ENCODE measurements around the gene XRCC5.

XRCC5 gene

DNA sequence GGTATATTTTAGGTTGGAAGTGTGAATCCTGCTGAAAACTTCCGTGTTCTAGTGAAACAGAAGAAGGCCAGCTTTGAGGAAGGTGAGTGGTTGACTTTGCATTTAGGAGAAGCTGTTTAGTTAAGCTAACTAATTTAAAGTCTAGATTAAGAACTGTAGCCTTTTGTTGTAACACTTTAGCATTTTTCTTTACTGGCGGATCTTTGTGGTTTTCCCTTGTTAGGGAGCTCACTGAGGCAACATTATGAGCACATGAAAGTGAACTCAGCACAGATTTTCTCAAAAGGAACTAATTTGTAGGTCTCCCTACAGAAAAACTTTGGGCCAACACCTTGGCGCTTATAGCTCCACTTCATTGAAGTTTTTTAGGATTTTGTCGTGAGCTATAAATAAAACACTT, 52.8 kb downstream of the XRCC5 start:
- no peak for DNase-seq

DNA sequence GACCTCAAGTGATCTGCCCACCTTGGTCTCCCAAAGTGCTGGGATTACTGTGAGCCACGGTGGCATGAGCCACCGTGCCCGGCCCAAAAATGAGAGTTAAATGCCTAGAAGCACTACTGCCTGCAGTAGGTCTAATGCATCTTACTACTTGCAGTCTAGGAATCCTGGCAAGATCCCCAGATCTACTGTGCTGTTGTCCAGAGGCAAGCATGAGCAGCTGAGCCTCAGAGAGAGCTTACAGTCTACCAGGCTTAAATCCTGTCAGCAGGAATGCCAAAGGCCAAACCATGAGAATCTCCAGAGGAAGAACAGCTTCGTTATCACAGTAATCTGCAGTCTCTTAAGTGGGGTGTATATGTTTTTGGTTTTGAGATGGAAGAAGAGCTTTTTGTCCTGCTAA, 54.4 kb downstream of the XRCC5 start:
- no peak for DNase-seq

DNA sequence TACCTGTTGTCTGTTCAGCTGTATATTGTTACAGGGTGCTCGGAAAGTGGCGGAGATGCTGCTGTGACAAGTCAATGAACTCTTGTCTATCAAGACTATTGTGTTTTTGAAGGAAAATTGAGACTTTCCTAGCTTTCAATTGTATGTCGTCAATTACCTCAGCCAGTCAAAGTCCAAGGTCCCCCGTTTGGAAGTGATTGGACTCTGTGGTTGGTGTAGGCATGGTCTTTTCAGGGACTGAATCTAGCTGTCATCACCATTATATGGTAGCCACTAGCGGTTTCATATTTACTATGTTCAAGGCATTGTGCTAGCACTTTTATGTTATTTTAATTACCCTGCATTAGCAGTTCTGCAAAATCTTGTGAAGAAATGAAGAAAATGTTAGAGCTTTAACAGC, 54.9 kb downstream of the XRCC5 start:
- DNase-seq = no peak

DNA sequence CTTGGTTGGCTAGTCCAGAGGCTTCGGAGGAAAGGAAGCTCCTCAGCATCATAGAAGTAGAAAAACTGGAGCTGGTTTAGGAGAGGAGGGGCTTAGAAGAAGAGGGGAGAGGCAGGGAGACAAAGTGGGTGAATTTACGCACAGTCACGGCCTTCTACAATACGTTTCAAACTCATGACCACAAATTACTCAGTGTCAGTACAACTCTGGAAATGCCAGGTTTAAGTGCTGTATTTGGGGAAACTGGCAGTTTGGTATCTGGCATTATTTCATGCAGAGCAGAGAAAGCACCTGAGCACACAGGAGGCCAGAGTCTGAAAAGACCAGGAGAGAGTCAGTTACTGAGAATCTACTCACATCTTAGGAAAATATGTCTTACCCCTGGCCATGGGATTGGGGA, 55.4 kb downstream of the XRCC5 start:
- no peak for DNase-seq

DNA sequence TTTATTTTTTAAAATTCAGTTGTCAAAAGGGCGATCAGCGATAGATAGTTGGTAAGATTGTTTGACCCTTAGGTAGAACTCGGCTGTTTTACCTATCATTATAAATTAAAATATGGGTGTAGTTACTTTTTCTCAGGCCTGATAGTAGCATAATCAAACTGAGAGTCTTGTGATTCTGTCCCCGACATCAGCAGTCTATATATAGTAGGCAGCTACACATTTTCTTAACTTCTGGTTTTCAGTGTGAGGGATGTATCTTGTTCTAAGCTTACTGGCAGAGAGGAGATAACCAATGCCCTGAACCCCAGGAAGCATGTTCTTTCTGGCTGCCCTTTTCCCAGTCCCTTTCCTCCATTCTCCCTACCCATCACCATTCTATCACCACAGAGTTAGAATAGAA, 56.6 kb downstream of the XRCC5 start:
- DNase-seq = no peak

DNA sequence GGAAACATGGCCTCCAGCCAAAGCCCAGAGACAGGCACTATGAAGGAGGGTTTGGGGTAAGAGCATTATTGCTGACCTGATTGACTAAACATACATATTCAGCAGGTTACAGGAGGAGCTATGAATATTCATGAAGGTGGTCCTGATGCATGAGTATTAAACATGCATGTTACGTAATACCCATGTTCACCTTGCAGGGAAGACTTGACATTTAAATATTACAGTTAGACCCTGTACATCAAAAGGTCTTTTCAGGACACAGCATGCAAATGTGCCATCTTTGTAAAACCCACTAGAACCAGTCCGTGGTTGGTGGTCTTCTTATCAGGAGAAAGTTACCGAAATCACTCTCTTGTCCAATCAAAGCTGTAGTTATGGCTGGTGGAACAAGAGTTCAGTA, 59.9 kb downstream of the XRCC5 start:
- DNase-seq = no peak

DNA sequence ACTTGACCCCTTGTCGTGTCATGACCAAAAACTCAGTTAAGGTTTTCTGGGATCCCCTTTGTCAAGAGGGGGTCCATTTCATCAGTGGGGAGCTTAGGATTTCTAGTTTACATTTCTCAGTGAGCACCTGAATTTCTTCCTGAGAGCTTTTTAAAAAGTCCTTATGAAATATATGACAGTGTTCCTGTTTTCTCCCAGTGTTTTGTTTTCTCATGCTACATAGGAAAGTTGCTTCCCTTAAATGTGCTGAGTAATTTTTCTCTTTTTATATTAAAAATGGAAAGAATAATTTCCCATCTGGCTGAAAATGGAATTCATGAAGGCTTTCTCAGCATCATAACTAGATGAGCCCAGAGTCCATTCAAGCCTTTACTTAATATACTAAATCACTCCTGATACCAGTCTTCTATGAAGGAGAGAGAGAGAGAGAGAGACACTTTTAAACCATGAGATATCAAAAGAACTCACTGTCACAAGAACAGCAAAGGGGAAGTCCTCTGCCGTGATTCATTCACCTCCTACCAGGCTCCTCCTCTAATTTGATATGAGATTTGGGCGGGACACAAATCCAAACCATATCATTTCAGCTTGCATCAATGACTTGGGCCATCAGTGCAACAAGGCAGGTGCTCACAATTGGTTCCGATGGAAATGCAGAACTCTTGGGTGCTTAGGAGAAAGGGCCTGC, 61.1 kb downstream of the XRCC5 start:
- no peak for DNase-seq

DNA sequence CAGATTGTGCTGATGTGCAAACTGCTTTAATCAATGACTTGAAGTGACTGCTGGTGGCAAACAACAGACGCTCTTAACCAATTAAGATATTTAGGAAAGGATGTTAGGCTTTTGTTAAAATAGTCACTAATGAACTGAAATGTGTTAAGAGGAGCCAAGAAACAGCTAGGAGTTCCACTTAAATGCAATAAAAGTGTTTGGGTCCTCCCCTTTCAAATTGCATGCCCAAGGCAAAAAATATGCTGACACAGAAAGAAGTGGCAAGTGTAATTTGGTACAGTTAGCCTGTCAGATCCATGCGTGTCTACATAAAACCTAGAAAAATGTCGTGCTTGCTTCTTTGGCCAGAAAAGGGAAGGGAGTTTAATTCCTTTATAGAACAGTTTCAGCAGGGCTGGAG, 61.9 kb downstream of the XRCC5 start:
- DNase-seq = no peak

DNA sequence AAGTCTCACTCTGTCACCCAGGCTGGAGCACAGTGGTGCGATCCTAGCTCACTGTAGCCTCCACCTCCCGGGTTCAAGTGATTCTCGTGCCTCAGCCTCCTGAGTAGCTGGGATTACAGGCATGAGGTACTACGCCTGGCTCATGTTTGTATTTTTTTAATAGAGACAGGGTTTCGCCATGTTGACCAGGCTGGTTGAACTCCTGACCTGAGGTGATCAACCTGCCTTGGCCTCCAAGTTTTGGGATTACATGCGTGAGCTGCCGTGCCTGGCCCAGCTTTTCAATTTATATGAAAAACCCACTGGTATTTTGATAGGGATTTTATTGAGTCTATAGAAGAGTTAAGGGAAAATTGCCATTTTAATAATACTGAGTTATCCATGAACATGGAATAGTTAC, 63.3 kb downstream of the XRCC5 start:
- DNase-seq = no peak

DNA sequence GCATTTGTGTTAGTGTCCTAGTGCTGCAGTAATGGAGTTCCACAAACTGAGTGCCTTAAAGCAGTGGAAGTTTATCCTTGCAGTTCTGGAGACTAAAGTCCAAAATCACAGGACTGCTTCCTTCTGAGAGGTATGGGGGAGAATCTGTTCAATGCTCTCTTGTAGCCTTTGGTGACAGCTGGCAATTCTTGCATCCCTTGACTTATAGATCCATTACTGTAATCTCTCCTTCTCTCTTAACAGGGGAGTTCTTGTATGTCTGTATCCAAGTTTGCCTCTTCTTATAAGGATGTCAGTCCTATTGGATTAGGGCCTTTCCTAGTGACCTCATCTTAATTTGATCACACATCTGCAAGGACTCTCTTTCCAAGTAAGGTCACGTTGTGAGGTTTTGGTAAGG, 69.9 kb downstream of the XRCC5 start:
- no peak for DNase-seq

DNA sequence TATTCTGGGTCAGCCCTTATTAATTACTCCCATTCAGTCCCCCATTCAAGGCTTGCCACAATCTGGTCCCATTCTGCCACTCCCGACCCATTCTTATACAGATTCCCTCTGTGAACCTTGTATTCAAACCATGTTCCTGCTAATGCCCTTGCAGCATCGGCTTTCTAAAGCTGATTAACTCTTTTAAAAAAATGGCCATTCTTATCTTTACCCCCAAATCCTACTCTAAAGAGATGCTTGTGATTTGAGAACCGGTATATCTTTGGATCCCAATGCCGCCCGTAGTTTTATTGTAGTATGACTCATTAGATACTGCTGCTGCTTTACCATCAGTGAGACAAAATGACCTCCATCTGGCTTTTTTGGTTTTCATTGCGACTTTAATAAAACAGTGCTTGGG, 72.2 kb downstream of the XRCC5 start:
- DNase-seq = no peak

DNA sequence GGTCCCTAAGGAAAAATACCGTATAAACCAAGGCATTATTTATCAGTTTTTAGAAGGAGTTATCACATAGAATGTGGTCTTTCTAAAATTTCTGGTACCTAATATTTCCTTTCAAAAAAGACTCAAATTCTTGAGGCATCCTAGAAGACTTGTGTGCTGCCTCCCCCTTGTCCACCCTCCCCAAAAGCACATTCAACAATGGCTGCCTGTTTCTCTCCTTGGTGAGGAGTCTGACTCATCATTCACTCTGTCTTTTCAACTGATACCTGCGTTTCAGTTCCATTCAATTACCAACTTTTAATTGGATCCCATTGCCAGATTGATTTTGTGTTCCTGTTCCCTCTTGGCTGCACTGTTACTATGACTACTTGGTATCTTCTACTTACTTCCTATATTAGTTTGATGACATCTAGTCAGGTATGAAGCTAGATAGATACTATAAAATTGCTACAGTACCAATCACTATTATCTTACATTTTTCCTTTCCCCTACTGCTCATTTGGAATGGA, 72.9 kb downstream of the XRCC5 start:
- no peak for DNase-seq

DNA sequence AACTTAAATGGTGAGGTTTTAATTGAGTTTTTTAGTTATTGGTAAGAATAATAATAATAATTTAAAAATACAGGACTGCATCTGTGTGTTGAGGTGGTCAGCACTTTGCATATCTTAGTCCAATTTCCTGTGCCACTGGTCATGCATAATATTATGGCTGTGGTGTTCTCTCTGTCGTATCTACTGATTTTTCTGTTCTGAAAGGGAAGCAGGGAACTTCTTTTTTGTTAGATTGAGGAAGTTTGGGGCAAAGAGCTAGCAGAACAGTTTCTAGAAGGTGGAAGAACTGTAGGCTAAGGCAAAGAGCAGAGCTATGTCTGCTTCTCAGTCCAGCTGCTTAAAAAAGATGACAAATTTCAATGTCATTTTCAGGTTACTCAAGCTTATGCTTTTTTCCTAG, 74.3 kb downstream of the XRCC5 start:
- no peak for DNase-seq

DNA sequence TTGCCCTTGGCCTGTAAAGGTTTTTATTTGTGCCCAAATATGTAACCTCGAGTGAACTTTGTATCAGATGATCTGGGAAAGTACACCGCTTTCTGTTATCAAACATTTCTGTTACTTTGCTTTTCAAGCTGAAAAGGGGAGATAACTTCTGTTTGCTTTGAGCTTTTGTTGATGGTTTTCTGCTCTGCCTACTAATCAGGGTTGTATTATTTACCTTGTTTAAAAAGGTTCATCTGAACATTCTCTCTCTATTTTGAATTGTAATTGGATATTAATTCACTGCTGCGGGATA, 79.4 kb downstream of the XRCC5 start:
- DNase-seq = no peak

DNA sequence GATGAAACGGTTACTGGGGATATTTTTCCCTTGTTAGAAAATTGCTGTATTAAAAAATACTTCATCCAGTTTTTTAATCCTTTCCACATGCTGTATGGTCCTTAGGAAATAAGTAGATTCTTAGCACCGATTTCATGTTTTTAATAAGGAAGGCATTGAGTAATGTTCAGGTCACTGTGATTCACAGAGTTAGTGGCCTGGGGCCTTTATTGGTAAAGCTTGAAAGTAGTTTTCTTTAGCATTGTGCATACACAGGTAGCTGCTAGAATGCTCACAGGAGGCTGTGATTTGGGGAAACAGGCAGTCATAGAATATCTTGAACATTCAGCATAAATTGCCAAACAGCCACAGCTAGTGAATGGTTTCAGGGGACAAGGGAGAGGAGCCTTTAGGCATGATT, 79.8 kb downstream of the XRCC5 start:
- no peak for DNase-seq

DNA sequence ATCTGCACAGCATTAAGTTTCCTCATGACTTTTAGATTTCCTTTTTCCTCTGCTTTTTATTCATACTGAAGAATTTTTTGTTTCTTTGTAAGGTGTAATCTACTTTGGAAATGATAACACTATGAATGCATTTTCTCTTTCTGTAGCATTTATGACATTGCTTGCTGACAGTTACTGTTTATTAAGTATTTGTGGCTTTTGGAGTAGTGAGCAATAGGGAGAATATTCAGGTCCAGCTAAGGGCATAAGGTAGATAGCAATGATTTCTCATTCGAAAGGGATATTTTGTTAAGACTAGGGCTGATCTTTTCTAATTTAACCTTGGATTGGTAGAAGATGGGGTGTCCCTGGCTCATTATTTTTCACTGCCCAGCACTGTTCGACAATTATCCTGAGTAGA, 80.3 kb downstream of the XRCC5 start:
- peak; percentile 27 for DNase-seq

DNA sequence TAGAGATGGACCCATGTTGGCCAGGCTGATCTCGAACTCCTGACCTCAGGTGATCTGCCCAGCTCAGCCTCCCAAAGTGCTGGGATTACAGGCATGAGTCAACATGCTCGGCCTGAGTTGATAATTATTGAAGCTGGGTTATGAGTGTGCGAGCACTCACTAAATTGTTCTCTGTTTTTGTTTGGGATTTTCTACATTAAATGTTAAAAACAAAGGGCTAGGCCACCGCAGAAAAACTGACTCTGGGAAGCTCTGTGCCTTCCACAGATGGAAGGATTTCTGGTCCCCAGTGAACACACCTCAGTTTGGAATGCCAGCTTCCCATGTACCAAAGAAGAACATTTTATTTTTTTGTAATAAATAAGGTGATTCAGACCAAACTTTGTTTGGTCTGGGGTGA, 83.0 kb downstream of the XRCC5 start:
- no peak for DNase-seq

DNA sequence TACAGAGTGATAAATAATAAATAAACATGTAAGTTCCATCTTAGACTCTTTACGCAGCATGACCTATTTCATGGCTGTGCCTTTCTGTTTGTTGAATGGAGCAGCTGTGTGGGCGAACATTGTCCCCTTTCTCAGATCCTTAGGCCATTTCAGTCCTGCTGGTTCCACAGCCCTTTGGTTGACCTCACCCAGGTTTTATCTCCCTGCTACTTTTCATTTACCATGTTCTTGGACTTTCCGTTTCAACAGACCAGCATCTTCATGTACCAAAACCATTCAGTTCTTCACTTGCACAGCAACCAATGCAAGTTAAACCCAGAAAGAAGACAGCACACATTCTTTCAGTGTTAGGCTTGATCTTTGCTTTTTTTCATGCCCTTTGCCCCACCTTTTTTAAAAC, 83.8 kb downstream of the XRCC5 start:
- DNase-seq = no peak

DNA sequence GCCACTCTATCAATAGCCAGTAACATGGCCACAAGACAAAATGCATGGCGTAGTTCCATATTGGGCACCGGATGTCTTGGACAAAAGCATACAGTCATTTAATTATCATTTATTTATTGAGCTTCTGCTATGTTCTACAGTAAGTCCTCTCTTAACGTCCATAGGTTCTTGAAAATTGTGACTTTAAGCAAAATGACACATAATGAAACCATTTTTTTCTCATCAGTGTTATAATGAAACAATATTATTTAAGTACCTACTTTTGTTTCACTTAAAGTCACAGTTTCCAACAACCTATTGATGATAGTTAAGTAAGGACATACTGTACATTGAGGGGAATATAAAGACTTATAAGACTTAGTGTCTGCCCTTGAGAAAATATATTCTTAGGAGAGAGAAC, 84.9 kb downstream of the XRCC5 start:
- no peak for DNase-seq

DNA sequence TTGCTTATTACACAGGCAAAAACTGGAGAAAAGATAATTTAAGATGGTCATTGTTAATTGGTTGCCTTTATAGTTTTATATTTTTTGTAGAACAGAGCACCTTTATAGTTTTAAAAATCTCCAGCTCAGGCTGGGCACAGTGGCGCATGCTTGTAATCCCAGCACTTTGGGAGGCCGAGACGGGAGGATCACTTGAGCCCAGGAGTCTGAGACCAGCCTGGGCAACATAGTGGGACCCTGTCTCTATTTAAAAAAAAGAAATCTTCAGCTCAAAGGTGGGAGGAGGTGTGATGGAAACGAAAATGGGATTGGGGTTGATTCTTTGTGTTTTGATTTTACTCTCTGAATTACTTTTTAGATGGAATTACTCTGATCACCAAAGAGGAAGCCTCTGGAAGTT, 85.4 kb downstream of the XRCC5 start:
- no peak for DNase-seq

DNA sequence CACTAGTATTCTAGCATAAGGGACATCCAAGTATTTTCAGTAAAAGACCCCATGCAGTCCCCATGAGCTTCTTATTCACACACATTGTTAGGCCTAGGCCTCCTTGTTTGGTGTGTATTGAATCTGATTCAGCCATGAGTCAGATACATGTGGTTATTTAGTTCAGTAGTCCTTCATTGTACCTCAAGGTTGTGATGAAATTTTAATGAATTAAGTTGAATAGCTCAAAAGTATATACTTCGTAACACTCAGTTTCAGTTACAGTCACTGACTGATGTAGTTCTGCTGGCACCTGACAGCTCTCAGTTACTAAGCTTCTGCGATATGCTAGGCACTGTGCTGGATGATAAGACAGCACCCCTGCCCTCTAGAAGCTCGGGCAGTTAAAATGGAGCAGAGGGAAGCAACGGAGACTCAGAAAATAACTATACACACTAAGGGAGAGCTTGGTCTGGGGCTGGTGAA, 86.4 kb downstream of the XRCC5 start:
- DNase-seq = peak; percentile 84

DNA sequence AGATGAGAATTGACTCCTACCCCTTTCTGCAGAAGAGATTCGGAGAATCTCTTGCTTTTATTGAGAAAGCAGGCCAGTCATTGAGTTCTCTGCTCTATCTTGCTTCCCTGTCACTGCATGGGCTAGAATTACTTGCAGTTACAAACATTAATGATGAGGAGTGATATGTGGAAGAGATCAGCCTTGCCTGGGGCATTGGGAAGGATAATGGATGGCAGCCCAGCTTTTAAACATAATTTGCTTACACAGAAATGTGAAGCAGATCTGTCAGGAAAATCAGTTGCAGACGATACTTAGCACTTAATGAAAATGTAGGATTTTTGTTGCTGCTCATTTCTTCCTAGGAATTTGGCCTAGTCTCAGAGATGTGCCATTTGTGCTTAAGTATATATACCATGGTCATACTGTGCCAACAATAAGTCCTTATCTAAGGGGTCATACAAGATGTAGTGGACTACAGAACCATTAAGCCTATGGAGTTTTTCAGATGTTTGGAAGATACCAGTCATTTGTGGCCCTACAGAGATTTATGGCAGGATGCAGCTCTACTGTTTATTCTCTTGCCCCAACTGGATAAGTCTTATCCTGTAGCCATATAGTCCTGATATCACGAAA, 92.7 kb downstream of the XRCC5 start:
- no peak for DNase-seq

DNA sequence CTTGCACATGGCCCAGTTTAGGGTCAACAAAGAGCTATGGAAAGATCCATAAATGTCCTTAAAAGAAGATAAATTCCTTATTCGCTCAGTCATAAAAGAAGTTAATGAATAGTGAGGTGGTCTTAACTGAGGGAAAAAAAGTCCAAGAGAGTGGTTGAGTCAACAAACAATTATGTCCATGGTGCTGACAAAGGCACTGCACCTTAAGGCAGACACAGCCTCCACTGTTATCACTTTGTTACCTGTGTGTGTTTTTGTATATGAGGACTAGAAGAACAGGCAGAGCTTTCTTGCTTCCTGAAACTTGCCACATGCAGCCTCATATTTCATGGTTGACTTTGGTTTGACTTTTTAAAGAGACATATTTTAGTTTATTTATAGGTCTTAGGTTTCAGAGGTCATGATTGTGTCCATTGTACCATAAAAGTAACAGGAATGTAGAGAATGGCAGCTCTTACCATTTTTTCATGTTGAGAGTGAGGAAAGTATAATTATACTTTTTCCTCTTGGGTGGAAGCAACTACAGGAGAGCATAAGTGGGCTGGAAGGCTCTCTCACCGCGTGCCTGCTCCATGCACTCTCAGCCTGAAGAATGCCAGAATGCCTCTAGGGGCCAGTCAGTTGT, 93.6 kb downstream of the XRCC5 start:
- DNase-seq = peak; percentile 81

DNA sequence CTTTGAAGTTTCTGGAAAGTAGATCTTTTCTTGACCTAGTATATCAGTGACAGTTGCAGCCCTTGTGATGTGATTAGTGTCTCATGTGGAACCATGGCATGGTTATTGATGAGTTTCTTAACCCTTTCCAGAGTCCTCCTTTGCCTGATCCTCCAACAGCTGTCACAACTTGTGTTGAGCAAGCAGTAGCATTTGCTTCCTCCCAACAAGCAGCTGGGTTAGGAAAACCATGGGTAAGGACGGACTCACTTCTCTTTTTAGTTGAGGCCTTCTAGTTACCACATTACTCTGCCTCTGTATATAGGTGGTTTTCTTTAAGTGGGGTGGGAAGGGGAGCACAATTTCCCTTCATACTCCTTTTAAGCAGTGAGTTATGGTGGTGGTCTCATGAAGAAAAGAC, 96.3 kb downstream of the XRCC5 start:
- DNase-seq = no peak

All from kidney glomerular epithelial cell (primary cell).